Endothelial cell of umbilical vein (primary cell): ENCODE measurements around the gene MATR3. TPM values are rescaled to one million over a fixed set of nuclear protein-coding genes. Genes with fewer than 3 reads are reported as not detected.

Experiments
- BruUV-seq: library from RNA; stranded (reverse); fragments of 400-500 nt; replicated peaks from 2 replicates; lab custom pipeline; 2021; lab: Mats Ljungman, UMichigan
- CTCF ChIA-PET: fragments of 300-600, 350-600 bp; sonication (Branson Sonifier 250); formaldehyde crosslinking; loops from one replicate; lab custom pipeline; 2021; ENCODE audit warnings: antibody characterized with exemption, inconsistent platforms; lab: Charles Lee
- POLR2A ChIA-PET: fragments of 300-600, 350-600 bp; sonication (Branson Sonifier 250); formaldehyde crosslinking; loops from one replicate; lab custom pipeline; 2021; ENCODE audit warnings: antibody characterized with exemption, inconsistent platforms; lab: Charles Lee
- DNase-seq: peaks from one replicate; pipeline ENCODE4 v3.0.0-alpha.2; 2011; ENCODE audit warnings: low read depth, low spot score
- FAIRE-seq: peaks from 2 replicates; lab custom pipeline; 2011; peaks lifted over from hg19 to GRCh38; lab: Jason Lieb, UNC
- H2AFZ ChIP-seq: 2 replicates; pipeline ENCODE4 v1.6.0; 2012; ENCODE audit warnings: low read depth, low read length, control low read depth, inconsistent platforms
- H3K27ac ChIP-seq: 2 replicates; pipeline ENCODE4 v1.5.1; 2011; ENCODE audit warnings: low read depth, mild to moderate bottlenecking, control low read depth, low read length, moderate library complexity; ENCODE audit not compliant: insufficient read depth
- H3K27me3 ChIP-seq, 2 experiments: 2 replicates each; pipeline versions ENCODE4 v1.6.0 to v1.6.1; 2011; ENCODE audit warnings: low read length in 2 of 2, mixed read lengths in 1 of 2; ENCODE audit not compliant: control insufficient read depth in 2 of 2, insufficient read depth in 2 of 2
- H3K36me3 ChIP-seq, 2 experiments: 2 replicates in 1 of 2; 3 replicates in 1 of 2; pipeline ENCODE4 v1.5.1; 2011; ENCODE audit warnings: low read length in 2 of 2, mild to moderate bottlenecking in 1 of 2, moderate library complexity in 1 of 2; ENCODE audit not compliant: control insufficient read depth in 2 of 2, insufficient read depth in 2 of 2; ENCODE audit errors: extremely low read depth in 1 of 2
- H3K4me1 ChIP-seq: 3 replicates; pipeline ENCODE4 v1.5.1; 2011; ENCODE audit warnings: mild to moderate bottlenecking, low read length; ENCODE audit not compliant: control insufficient read depth, insufficient read depth; ENCODE audit errors: extremely low read depth
- H3K4me2 ChIP-seq: 2 replicates; pipeline ENCODE4 v1.6.1; 2011; ENCODE audit warnings: low read length, control low read depth, mixed read lengths; ENCODE audit not compliant: insufficient read depth
- H3K4me3 ChIP-seq, 3 experiments: fragments of 200-600 bp in 1 of 3; sonication (generic), shearing (Covaris generic) in 1 of 3; replicated peaks in 1 of 3; 2 replicates each; pipeline ENCODE4 v1.5.1; 2011 to 2016; ENCODE audit warnings: control low read depth in 3 of 3, low read length in 3 of 3, mild to moderate bottlenecking in 2 of 3, inconsistent platforms in 1 of 3, low read depth in 1 of 3, moderate library complexity in 1 of 3; ENCODE audit not compliant: insufficient read depth in 1 of 3
- H3K79me2 ChIP-seq: 2 replicates; pipeline ENCODE4 v1.6.0; 2012; ENCODE audit warnings: low read length, inconsistent platforms; ENCODE audit not compliant: control insufficient read depth, insufficient read depth
- H3K9ac ChIP-seq: replicated peaks from 2 replicates; pipeline ENCODE3; 2011; ENCODE audit warnings: low read length, control low read depth; ENCODE audit not compliant: insufficient read depth; ENCODE audit errors: extremely low read depth
- H3K9me1 ChIP-seq: replicated peaks from 3 replicates; pipeline ENCODE4 v1.6.0; 2011; ENCODE audit warnings: mild to moderate bottlenecking, low read length; ENCODE audit not compliant: control insufficient read depth, insufficient read depth; ENCODE audit errors: extremely low read depth
- H3K9me3 ChIP-seq: replicated peaks from 2 replicates; pipeline ENCODE4 v1.5.1; 2012; ENCODE audit warnings: low read length, inconsistent platforms; ENCODE audit not compliant: control insufficient read depth, insufficient read depth
- H4K20me1 ChIP-seq: replicated peaks from 2 replicates; pipeline ENCODE3; 2011; ENCODE audit warnings: mild to moderate bottlenecking, low read length; ENCODE audit not compliant: control insufficient read depth, insufficient read depth; ENCODE audit errors: extremely low read depth
- EZH2 ChIP-seq: IDR thresholded peaks from 2 replicates; pipeline ENCODE4 v1.6.1; 2012; ENCODE audit warnings: borderline replicate concordance, low read depth, mild to moderate bottlenecking, moderate library complexity, low read length, inconsistent platforms; ENCODE audit not compliant: severe bottlenecking
- FOS ChIP-seq: IDR thresholded peaks from 2 replicates; pipeline ENCODE4 v1.6.1; 2011; ENCODE audit warnings: mild to moderate bottlenecking, low read length, moderate library complexity, borderline replicate concordance; ENCODE audit not compliant: insufficient read depth
- GATA2 ChIP-seq: IDR thresholded peaks from 2 replicates; pipeline ENCODE4 v1.7.0; 2011; ENCODE audit warnings: low read depth, mild to moderate bottlenecking, moderate library complexity, mixed read lengths, low read length; ENCODE audit not compliant: insufficient read length, insufficient read depth
- JUN ChIP-seq: IDR thresholded peaks from 2 replicates; pipeline ENCODE4 v1.6.1; 2011; ENCODE audit warnings: borderline replicate concordance, low read depth; ENCODE audit not compliant: insufficient read length, insufficient read depth
- MYC ChIP-seq: IDR thresholded peaks from one replicate; pipeline ENCODE4 v1.6.1; 2011; ENCODE audit warnings: mild to moderate bottlenecking, low read depth, low read length
- POLR2A ChIP-seq: IDR thresholded peaks from 2 replicates; pipeline ENCODE4 v1.6.1; 2012; ENCODE audit warnings: low read depth, mild to moderate bottlenecking, control low read depth, low read length
- POLR2AphosphoS5 ChIP-seq: IDR thresholded peaks from 2 replicates; pipeline ENCODE4 v1.6.1; 2012; ENCODE audit warnings: low read depth, mild to moderate bottlenecking, control low read depth, low read length, moderate library complexity; ENCODE audit not compliant: insufficient read depth
- dilution Hi-C: fragments of 300-500 bp; cut with MboI; formaldehyde crosslinking; loops from one replicate; pipeline ENCODE4 v1.15.0; 2019; ENCODE audit warnings: low sequenced_read_pairs; ENCODE audit not compliant: extremely low pct_ligation_motif_present
- intact Hi-C: fragments of 100-400 bp; cut with micrococcal nuclease; formaldehyde crosslinking; loops from one replicate; pipeline ENCODE4 v1.10.0; 2022
- polyA plus RNA-seq, 4 experiments: library from polyadenylated mRNA; depleted of rRNA in 3 of 4; stranded (reverse) in 3 of 4; unstranded in 1 of 4; fragments of >200 nt; gene quantifications; 2 replicates each; pipeline versions ENCODE4 v1.2.1 to v1.2.3, GENCODE V29; 2011 to 2012; ENCODE audit warnings: missing spikeins in 1 of 4
- total RNA-seq: library from RNA; stranded (reverse); gene quantifications from 2 replicates; pipeline ENCODE4 v1.2.3, GENCODE V29; 2021
- TF ChIP-seq, protein P1 (sequence below): IDR thresholded peaks from 2 replicates; pipeline ENCODE4 v1.6.1; 2011; ENCODE audit not compliant: insufficient read depth, insufficient read length
- TF ChIP-seq, protein P2 (sequence below), 2 donors: IDR thresholded peaks; 1 replicate in 1 of 2; 2 replicates in 1 of 2; pipeline ENCODE4 v1.5.1; 2011; ENCODE audit warnings: low read length in 2 of 2, mild to moderate bottlenecking in 2 of 2, moderate library complexity in 2 of 2, control low read depth in 1 of 2, inconsistent platforms in 1 of 2, low read depth in 1 of 2; ENCODE audit not compliant: insufficient read depth in 1 of 2; ENCODE audit errors: extremely low read depth in 1 of 2

The MATR3 gene
- total and polyA plus RNA-seq, 2 donors (not counting 3 experiments of a cell fraction or from before 2014, with no cell fraction given) = 64.0 to 158 TPM

DNA sequence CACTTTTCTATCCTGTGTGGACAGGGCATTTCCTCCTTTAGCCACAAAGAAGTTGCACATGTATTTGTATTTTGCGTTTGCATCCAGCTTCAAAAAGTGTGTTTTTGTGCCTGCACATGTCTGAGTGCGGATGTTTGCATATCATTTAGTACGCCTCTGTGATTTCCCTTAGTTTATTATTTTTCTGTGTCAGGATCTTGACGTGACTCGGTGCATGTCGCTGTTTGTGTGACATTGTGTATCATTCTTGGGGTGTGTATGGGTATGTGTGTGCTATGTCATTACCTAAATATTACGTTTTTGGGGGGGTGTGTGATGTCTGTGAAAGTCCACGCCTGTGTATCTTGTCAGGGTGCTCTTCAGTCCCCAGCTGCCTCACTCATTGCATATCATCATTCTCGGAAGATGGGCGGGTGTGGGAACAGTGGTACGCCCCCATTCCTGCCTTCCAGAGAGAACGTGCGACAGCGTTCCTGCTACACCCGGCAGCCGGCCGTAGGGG is 47.7 kb downstream of the MATR3 start:
- POLR2A ChIA-PET = interaction anchor here (1.1 to 2.6 kb wide), 3 partner anchors 10 to 48 kb away, joined by 4 to 17 read pairs (median 4); partner anchors contain the start of gene MATR3
- BruUV-seq = no TSS peak
- peak overlapping the region; percentile 22 for H3K9ac ChIP-seq
- no peak for DNase-seq
- H3K27me3 ChIP-seq = no peaks in the 10 kb centered on the region
- peaks cover 38% of the 10 kb centered on the region for H3K79me2 ChIP-seq
- H3K4me2 ChIP-seq = peak overlapping the region; percentile 88
- intact Hi-C loops = no loop called here
- TF ChIP-seq GATA2 (no peak), FOS (no peak), POLR2A (no peak), POLR2AphosphoS5 (no peak), EZH2 (no peak), MYC (no peak), JUN (no peak)
- TF ChIP-seq, protein P1, sequence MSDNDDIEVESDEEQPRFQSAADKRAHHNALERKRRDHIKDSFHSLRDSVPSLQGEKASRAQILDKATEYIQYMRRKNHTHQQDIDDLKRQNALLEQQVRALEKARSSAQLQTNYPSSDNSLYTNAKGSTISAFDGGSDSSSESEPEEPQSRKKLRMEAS = no peak
- TF ChIP-seq, protein P2, sequence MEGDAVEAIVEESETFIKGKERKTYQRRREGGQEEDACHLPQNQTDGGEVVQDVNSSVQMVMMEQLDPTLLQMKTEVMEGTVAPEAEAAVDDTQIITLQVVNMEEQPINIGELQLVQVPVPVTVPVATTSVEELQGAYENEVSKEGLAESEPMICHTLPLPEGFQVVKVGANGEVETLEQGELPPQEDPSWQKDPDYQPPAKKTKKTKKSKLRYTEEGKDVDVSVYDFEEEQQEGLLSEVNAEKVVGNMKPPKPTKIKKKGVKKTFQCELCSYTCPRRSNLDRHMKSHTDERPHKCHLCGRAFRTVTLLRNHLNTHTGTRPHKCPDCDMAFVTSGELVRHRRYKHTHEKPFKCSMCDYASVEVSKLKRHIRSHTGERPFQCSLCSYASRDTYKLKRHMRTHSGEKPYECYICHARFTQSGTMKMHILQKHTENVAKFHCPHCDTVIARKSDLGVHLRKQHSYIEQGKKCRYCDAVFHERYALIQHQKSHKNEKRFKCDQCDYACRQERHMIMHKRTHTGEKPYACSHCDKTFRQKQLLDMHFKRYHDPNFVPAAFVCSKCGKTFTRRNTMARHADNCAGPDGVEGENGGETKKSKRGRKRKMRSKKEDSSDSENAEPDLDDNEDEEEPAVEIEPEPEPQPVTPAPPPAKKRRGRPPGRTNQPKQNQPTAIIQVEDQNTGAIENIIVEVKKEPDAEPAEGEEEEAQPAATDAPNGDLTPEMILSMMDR (IDR thresholded peaks at IDR 0.05; ENCODE audit: extremely low read depth in 1 of 2, insufficient read depth in 1 of 2, low read depth in 1 of 2, low read length in 2 of 2) = no peak
- no peak overlapping the region for H3K27ac ChIP-seq
- peak overlapping the region; percentile 5 to 98 (median 57) for H3K4me3 ChIP-seq
- CTCF ChIA-PET = interaction anchor here (0.7 to 2.0 kb wide), 7 partner anchors 9 to 762 kb away, joined by 3 to 12 read pairs (median 4); partner anchors contain the start of gene MATR3
- no peaks in the 10 kb centered on the region for H3K36me3 ChIP-seq
- dilution Hi-C loops = no loop called here
- no peak for FAIRE-seq
- H3K9me3 ChIP-seq = no peaks in the 10 kb centered on the region
- H3K4me1 ChIP-seq = peaks cover 7% of the 10 kb centered on the region
- H4K20me1 ChIP-seq = no peaks in the 10 kb centered on the region
- H3K9me1 ChIP-seq = no peaks in the 10 kb centered on the region
- H2AFZ ChIP-seq = peak overlapping the region; percentile 52
